Ishikawa (cell line): Measurements from ENCODE around the gene GXYLT1.

Source experiments
- CEBPB ChIP-seq: IDR thresholded peaks from 2 replicates; pipeline ENCODE4 v1.6.1; 2012
- CREB1 ChIP-seq: IDR thresholded peaks from 2 replicates; pipeline ENCODE4 v1.6.1; 2012; ENCODE audit warnings: low read depth
- ZBTB7A ChIP-seq: IDR thresholded peaks from 2 replicates; pipeline ENCODE4 v1.6.1; 2012; ENCODE audit warnings: low read depth

GRCh38 chr12:42143452-42144157 lies 1.1 kb downstream of the GXYLT1 start:
- no peak for TF ChIP-seq ZBTB7A
- no peak for TF ChIP-seq CREB1
- 0 out of 2 replicates have a peak, but pooled peaks have one; percentile 8 for TF ChIP-seq CEBPB
